H1 (cell line): Measurements from ENCODE around the gene PRKD1. TPM values are rescaled to one million over a fixed set of nuclear protein-coding genes. Genes with fewer than 3 reads are reported as not detected.

Source experiments
- ATF3 ChIP-seq: IDR thresholded peaks from 2 replicates; pipeline ENCODE4 v1.6.1; 2011; ENCODE audit warnings: low read depth, mild to moderate bottlenecking, low read length; ENCODE audit not compliant: insufficient read depth
- E2F6 ChIP-seq: IDR thresholded peaks from 2 replicates; pipeline ENCODE4 v1.6.1; 2012; ENCODE audit warnings: inconsistent platforms
- KDM1A ChIP-seq: fragments of 200-600, 300-600 bp; sonication (generic); IDR thresholded peaks from 2 replicates; pipeline ENCODE4 v1.7.1; 2016; ENCODE audit warnings: mild to moderate bottlenecking, low read length, borderline replicate concordance
- RBBP5 ChIP-seq: IDR thresholded peaks from 2 replicates; pipeline ENCODE4 v1.7.1; 2012; ENCODE audit warnings: low read depth, mild to moderate bottlenecking, inconsistent platforms, low read length, moderate library complexity, borderline replicate concordance
- SIX5 ChIP-seq: IDR thresholded peaks from 2 replicates; pipeline ENCODE4 v1.6.1; 2011; ENCODE audit warnings: mild to moderate bottlenecking, low read depth, low read length
- SRF ChIP-seq: IDR thresholded peaks from 2 replicates; pipeline ENCODE4 v1.6.1; 2011; ENCODE audit warnings: mild to moderate bottlenecking, low read depth, low read length, moderate library complexity
- YY1 ChIP-seq: IDR thresholded peaks from 2 replicates; pipeline ENCODE4 v1.6.1; 2011; ENCODE audit warnings: low read depth, mild to moderate bottlenecking, low read length
- polyA plus RNA-seq, 7 experiments: library from polyadenylated mRNA; depleted of rRNA in 3 of 7; stranded (reverse) in 5 of 7; unstranded in 2 of 7; fragments of >200 nt in 5 of 7; fragments of 200-250 nt in 2 of 7; gene quantifications; 1 replicate in 5 of 7; 2 replicates in 1 of 7; 4 replicates in 1 of 7; pipeline versions ENCODE4 v1.2.1 to v1.2.3, GENCODE V29; 2011 to 2013; ENCODE audit warnings: missing spikeins in 2 of 7, mixed read lengths in 2 of 7
- total RNA-seq: library from RNA; stranded (reverse); fragmentation: NEBNext Ultra II Directional; extraction: Animal tissue kit (Norgen Biotek cat#: 25700); gene quantifications from 2 replicates; pipeline ENCODE4 v1.2.1, GENCODE V29; 2021

The PRKD1 gene
- total and polyA plus RNA-seq, 2 of the 8 experiments (the other 6 are each of a cell fraction or from before 2014, with no cell fraction given): 3.6 to 6.8 TPM

- TF ChIP-seq SRF (no peak), YY1 (no peak), RBBP5 (no peak), ATF3 (no peak), SIX5 (no peak), E2F6 (no peak), KDM1A (no peak)
- TF ChIP-seq, all 59 proteins: peak for 0
These were observed 106.4 kb downstream of the PRKD1 start (continued) for GRCh38 chr14:29821242-29821641.
